ENCODE measurements around the gene EARS2.

EARS2 gene

GRCh38 chr16:23494188-23494587 lies 63.0 kb downstream of the EARS2 start:
- TF ChIP-seq CTCF (IDR thresholded peaks at IDR 0.05): no peak

GRCh38 chr16:23491490-23492391 lies 65.4 kb downstream of the EARS2 start:
- no peak for TF ChIP-seq CTCF (IDR thresholded peaks at IDR 0.05)

GRCh38 chr16:23486480-23486879 lies 70.7 kb downstream of the EARS2 start:
- TF ChIP-seq CTCF (IDR thresholded peaks at IDR 0.05): no peak

- no peak for TF ChIP-seq CTCF (IDR thresholded peaks at IDR 0.05)
Measured at GRCh38 chr16:23485841-23486240, 71.3 kb downstream of the EARS2 start.

- no peak for TF ChIP-seq CTCF (IDR thresholded peaks at IDR 0.05)
Measured at GRCh38 chr16:23485257-23485614, 71.9 kb downstream of the EARS2 start.

GRCh38 chr16:23484510-23485256 lies 72.5 kb downstream of the EARS2 start:
- TF ChIP-seq CTCF (IDR thresholded peaks at IDR 0.05): no peak

- TF ChIP-seq CTCF (IDR thresholded peaks at IDR 0.05): no peak
Measured at GRCh38 chr16:23482778-23483177, 74.4 kb downstream of the EARS2 start.

Measured in LNCAP (cell line).